Measurements from ENCODE around the gene PARVG. TPM values are rescaled to one million over a fixed set of nuclear protein-coding genes. Genes with fewer than 3 reads are reported as not detected.

PARVG gene
- total RNA-seq, 1 experiment from 2014 or later, result 0.23 TPM

DNA sequence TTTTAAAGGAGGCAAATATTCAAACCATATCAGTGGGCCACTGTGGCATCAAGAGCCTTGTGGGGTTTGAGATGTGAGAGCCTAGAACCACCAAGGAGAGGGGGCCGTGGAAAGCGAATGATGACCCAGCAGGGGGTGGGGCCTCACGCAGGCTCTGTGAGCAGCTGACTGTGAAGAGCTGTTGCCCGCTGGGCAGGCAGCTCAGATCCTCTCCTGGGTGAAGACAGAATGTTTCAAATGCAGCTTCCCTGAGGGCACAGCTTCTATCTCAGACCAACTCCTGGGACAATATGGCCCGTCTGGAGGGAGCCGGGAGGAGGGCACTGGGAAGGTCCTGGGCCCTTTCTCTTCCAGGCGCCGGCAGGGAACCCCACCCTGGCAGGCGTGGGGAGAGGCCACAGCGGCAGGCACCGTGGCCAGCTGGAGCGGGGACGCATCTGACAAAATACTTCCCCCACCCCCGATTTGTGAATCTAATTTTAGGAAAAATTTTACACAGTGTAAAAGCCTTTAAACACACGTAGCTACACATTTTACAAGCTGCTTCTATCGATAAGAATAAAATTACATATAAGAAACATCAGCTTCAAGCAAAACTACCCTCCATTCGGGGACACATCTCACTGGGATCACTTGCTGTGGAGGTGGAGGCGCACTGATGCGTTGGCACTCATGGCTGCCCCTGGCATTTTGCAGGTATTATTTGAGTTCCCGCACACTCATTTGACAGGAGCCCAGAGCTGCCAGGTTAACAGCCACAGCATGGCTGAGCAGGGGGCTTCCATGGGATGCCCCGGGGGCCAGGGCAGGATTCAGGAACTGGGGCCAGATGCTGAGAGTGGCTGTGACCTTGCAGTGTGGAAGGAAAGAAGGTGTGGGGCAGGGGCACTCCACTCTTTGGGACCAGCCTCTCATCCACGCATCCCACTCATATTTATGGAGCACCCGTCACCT is 40.3 kb downstream of the PARVG start:
- no TSS peak for BruUV-seq (replicated peaks)
- no peak overlapping the region for H3K27ac Mint-ChIP-seq (ENCODE audit: low read depth, unreplicated experiment)
- intact Hi-C loops (cut with micrococcal nuclease), result no loop called here
- peaks cover 12% of the 10 kb centered on the region for H3K4me1 Mint-ChIP-seq (ENCODE audit: insufficient read depth, unreplicated experiment)
- TF ChIP-seq CTCF (IDR thresholded peaks at IDR 0.05; ENCODE audit: unreplicated experiment), result no peak
- peaks cover 26% of the 10 kb centered on the region for H3K27me3 Mint-ChIP-seq (ENCODE audit: insufficient read depth, unreplicated experiment)
- H3K36me3 Mint-ChIP-seq (ENCODE audit: insufficient read depth, unreplicated experiment), result no peaks in the 10 kb centered on the region
- H3K9me3 Mint-ChIP-seq (ENCODE audit: unreplicated experiment), result no peaks in the 10 kb centered on the region
- ChIA-PET POLR2A (interaction anchor here (0.5 kb wide), 1 partner anchor 184 kb away, joined by 3 read pairs; no protein-coding TSS in a partner anchor), CTCF (no interaction called here)
- no peak for DNase-seq (ENCODE audit: unreplicated experiment)
- H3K4me3 Mint-ChIP-seq (ENCODE audit: unreplicated experiment), result no peak overlapping the region

- no peaks in the 10 kb centered on the region for H3K36me3 Mint-ChIP-seq (ENCODE audit: insufficient read depth, unreplicated experiment)
- TF ChIP-seq CTCF (IDR thresholded peaks at IDR 0.05; ENCODE audit: unreplicated experiment), result no peak
- H3K27me3 Mint-ChIP-seq (ENCODE audit: insufficient read depth, unreplicated experiment), result peaks cover 33% of the 10 kb centered on the region
- H3K9me3 Mint-ChIP-seq (ENCODE audit: unreplicated experiment), result no peaks in the 10 kb centered on the region
- H3K4me3 Mint-ChIP-seq (ENCODE audit: unreplicated experiment), result no peak overlapping the region
- intact Hi-C loops (cut with micrococcal nuclease), result no loop called here
- H3K4me1 Mint-ChIP-seq (ENCODE audit: insufficient read depth, unreplicated experiment), result peaks cover 12% of the 10 kb centered on the region
- no TSS peak for BruUV-seq (replicated peaks)
- DNase-seq (ENCODE audit: unreplicated experiment), result no peak
- POLR2A ChIA-PET, result no interaction called here
- CTCF ChIA-PET, result interaction anchor here (0.6 kb wide), 1 partner anchor 408 kb away, joined by 5 read pairs; no protein-coding TSS in a partner anchor
- H3K27ac Mint-ChIP-seq (ENCODE audit: low read depth, unreplicated experiment), result no peak overlapping the region
These were observed 41.2 kb downstream of the PARVG start for GRCh38 chr22:44221710-44222475.

DNA sequence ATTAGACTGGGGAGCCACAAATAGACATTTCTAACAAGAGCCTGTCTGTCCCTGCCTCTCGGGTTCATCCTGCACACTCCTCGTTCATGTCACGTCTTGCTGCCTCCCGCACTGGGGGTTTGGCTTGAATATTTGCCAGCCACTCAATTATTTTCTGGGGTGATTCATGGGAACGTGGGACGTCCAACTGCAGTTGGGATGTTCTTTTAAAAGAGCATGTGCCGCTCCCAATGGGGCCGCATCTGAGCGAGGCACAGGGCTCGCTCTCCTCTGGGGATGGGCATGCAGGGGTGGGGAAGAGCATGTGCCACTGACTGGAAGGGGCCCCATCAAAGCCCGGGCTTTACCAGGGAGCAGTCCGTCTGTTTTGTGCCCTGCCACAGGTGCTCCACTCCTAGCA is 43.4 kb downstream of the PARVG start:
- POLR2A ChIA-PET, result no interaction called here
- TF ChIP-seq CTCF (IDR thresholded peaks at IDR 0.05; ENCODE audit: unreplicated experiment), result no peak
- Mint-ChIP-seq H3K4me1 (ENCODE audit: insufficient read depth, unreplicated experiment) (peaks cover 12% of the 10 kb centered on the region), H3K27ac (ENCODE audit: low read depth, unreplicated experiment) (no peak overlapping the region), H3K9me3 (ENCODE audit: unreplicated experiment) (peaks cover under 1% of the 10 kb centered on the region), H3K27me3 (ENCODE audit: insufficient read depth, unreplicated experiment) (peaks cover 33% of the 10 kb centered on the region), H3K4me3 (ENCODE audit: unreplicated experiment) (no peak overlapping the region), H3K36me3 (ENCODE audit: insufficient read depth, unreplicated experiment) (no peaks in the 10 kb centered on the region)
- CTCF ChIA-PET, result no interaction called here
- intact Hi-C loops (cut with micrococcal nuclease), result no loop called here
- DNase-seq (ENCODE audit: unreplicated experiment), result peak; percentile 61
- no TSS peak for BruUV-seq (replicated peaks)

DNA sequence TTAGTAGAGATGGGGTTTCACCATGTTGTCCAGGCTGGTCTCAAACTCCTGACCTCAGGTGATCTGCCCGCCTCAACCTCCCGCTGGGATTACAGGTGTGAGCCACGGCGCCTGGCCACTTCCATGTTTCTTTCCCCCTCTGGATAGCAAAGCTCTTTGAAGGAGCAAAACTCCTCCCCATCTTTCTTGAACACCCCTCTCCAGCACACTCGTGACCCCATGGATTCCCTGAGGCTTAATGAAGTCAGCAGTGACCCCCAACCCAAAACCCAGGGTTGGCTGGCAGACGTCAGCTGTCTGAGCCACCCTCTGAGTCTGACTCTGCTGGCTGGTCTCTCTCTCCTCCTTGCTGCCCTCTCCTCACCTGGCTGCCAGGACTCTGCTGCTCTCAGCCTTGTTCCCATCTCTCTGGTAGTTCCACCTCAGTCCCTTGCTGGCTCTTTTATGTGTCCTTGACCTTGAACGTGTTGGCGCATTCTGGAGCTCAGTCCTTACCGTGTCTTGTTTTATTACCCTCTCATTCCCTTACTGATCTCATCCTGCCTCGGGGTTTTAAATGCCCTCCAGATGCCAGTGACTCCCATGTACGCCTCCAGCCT is 44.5 kb downstream of the PARVG start:
- POLR2A ChIA-PET, result no interaction called here

More for the DNA sequence above, 44.5 kb downstream of the PARVG start:
- CTCF ChIA-PET, result no interaction called here
- H3K27me3 Mint-ChIP-seq (ENCODE audit: insufficient read depth, unreplicated experiment), result peaks cover 33% of the 10 kb centered on the region
- H3K27ac Mint-ChIP-seq (ENCODE audit: low read depth, unreplicated experiment), result no peak overlapping the region
- H3K4me3 Mint-ChIP-seq (ENCODE audit: unreplicated experiment), result no peak overlapping the region
- H3K36me3 Mint-ChIP-seq (ENCODE audit: insufficient read depth, unreplicated experiment), result no peaks in the 10 kb centered on the region
- intact Hi-C loops (cut with micrococcal nuclease), result no loop called here
- no peak for TF ChIP-seq CTCF (IDR thresholded peaks at IDR 0.05; ENCODE audit: unreplicated experiment)
- H3K9me3 Mint-ChIP-seq (ENCODE audit: unreplicated experiment), result peaks cover 11% of the 10 kb centered on the region
- peaks cover 12% of the 10 kb centered on the region for H3K4me1 Mint-ChIP-seq (ENCODE audit: insufficient read depth, unreplicated experiment)
- no peak for DNase-seq (ENCODE audit: unreplicated experiment)
- no TSS peak for BruUV-seq (replicated peaks)

All from MCF 10A (cell line).